Activated CD8-positive, alpha-beta memory T cell treated with anti-CD3 and anti-CD28 coated beads for 4 hours (primary cell): ENCODE measurements around the gene TAF1D.

ENCODE experiments used
- DNase-seq, 2 donors: peaks; one replicate each; pipeline ENCODE4 v3.0.0-alpha.2; 2020; ENCODE audit warnings: low read depth in 2 of 2

Gene TAF1D

DNA sequence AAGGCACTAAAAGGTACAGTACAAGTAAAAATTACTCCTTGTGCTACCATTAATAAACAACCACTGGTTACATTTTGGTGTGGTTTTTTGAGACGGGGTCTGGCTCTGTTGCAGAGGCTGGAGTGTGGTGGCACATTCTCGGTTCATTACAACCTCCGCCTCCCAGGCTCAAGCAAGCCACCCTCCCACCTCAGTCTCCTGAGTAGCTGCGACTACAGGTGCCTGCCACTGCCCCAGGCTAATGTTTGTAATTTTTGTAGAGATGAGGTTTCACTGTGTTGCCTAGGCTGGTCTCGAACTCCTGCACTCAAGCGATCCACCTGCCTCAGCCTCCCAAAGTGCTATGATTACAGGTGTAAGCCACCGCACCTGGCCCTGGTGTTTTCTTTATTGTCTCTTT, 20.8 kb downstream of the TAF1D start:
- no peak for DNase-seq

DNA sequence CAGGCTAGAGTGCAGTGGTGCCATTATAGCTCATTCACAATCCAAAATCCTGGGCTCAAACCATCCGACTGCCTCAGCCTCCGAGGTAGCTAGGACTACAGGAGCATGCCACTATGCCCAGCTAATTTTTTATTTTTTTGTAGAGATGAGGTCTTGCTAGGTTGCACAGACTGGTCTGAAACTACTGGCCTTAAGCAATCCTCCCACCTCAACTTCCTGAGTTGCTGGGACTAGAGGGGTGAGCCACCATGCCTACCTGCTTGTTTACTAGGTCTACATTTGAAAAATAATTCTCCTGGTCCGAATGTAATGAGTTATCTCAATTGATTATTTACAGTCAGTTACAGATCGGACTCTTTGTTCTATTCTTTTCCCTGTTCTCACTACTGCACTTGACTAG, 22.0 kb downstream of the TAF1D start:
- DNase-seq: no peak

DNA sequence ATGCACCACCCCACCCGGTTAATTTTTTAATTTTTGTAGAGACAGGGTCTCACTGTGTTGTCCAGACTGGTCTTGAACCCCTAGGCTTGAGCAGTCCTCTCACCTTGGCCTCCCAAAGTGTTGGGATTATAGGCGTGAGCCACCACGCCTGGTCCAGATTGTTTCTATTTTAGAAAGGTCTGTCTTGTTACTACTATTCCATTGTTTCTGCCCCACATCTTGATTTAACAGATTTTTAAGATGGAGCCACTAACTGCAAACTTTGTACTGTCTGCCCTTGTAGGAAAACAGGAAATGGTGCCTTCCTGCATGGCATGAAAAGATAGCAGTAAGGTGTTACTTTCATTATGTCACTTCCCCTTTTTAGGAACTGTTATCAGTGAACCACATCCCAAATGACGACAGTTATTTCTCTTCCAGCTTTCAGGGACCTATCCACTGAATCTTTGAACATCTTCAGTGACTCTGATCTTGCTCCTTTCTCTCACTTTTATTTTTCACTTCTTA, 23.2 kb downstream of the TAF1D start:
- no peak for DNase-seq

DNA sequence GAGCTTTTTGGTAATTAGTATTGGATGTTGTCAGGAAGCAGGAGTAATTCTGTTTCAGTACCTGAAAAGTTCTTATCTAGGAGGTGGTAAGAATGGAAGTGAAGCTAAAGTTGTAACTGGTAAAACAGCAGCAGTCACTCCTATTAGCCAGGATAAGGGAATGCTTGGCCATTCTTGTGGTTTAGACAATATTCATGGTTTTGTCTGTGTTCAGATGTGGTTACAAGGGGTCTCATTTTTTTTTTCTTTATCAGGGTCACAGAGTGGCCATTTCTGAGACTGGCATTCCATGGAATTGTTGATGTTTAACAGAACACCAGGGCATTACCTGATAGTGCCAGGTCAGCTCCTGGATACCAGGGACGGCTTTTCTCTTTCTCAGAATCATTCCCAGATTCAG, 23.8 kb downstream of the TAF1D start:
- no peak for DNase-seq

DNA sequence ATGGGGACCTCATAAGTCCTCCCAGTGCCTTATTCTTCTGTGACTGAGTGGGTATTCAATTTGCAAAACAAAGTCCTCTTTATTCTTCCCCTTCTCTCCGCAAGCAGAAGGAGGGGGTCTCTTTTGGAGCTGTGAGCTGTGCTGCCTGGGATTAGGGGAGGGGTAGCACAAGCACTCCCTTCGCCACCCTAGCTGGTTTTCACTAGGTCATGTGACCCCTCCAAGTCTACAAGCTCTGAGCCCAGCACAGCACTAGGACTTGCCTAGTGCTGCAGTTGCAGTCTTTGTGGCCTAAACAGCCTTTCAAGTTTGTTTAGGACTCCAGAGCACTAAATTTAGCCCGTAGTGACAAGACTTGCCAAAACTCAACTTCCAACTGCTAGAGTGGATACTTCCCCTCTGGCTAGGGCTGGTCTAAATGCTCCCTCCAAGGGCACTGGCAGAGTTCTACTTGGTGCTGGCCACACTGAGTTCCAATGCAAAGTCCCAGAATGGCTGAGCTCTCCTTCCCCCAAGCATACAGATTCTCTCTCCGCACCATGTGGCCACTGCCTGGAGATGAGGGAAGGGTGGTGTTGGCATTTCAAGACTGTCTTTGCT, 25.4 kb downstream of the TAF1D start:
- DNase-seq: no peak

DNA sequence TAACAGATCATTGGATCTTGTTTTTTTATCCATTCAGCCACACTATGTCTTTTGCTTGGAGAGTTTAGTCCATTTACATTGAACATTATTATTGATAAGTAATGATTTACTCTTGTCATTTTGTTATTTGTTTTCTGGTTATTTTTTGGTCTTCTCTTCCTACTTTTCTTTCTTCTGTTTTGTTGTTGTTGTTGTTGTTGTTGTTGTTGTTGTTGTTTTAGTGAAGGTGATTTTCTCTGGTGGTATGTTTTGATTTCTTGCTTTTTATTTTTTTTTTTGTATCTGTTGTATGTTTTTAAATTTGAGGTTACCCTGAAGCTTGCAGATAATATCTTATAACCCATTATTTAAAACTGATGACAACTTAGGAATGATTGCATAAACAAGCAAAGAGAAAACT, 28.6 kb downstream of the TAF1D start:
- DNase-seq: no peak

DNA sequence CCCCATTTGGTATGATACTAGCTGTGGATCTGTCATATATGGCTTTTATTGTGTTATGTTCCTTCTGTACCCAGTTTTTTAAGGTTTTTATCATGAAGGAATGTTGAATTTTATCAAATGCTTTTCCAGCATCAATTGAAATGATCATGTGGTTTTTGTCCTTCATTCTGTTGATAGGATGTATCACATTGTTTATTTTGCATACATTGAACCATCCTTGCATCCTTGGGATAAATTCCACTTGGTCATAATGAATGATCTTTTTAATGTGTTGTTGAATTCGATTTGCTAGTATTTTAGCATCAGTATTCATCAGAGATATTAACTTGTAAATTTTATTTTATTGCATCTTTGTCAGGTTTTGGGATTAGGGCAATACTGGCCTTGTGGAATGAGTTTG, 31.1 kb downstream of the TAF1D start:
- DNase-seq: no peak

DNA sequence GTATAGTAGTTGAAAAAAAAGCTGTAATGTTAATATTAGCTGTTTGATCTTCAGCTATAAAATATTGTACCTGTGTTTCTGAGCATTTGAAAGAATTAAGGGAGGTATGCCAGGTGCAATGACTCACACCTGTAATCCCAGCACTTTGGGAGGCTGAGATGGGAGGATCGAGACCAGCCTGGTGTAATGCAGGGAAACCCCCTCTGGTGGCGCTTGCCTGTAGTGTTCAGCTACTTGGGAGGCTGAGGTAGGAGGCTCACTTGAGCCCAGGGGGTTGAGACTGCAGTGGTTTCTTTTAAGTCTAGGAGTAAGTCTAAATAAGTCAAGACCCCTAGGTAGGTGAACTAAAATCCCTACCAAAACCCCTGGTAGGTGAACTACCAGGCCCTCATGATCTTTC, 37.1 kb downstream of the TAF1D start:
- no peak for DNase-seq

DNA sequence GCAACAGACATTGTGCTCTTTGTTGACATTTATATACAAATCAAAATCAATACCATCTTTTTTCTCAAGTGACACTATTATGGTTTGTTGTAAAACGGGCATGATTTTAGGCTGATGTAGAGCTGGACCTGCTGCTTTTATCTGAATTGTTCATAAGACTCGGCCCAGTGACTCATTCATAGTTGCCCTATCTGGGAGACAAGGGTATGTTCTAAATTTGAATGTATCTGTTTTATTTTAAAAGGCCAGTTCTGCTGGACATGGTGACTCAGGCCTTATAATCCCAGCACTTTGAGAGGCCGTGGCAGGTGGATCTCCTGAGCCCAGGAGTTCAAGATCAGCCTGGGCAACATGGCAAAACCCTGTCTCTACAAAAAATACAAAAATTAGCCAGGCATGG, 40.5 kb downstream of the TAF1D start:
- no peak for DNase-seq

DNA sequence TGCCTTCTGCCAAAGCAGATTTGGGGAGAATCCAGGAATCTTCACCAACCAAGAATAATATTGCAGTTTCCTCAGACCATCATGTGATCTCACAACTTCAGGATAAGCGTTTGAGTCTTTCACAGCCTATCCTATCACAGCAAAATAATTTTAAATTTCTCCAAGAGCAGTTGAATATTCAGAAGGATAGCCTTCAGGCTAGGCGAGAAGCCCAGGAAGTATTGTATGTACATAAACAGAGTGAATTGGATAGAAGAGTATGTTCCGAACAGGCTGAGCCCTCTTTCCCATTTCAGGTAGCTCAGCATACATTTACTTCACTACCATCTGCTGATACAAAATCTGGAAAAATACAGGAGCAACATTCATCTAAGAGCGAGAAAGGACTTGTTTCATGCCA, 43.7 kb downstream of the TAF1D start:
- DNase-seq: no peak

DNA sequence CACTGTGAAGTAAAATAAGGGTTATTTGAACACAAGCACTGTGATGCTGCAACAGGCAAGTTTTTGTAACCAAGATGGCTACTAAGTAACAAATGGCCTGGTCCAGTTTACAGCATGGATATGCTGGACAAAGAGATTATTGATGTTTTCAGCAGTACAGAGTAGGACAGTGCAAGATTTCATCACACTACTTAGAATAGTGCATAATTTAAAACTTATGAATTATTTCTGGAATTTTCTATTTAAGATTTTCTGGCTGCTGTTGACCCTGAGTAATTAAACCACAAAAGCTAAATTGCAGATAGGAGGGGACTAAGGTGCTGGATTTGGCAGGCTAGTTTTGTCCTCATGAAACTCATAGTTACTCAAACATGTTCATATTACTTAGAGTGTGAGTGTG, 46.7 kb downstream of the TAF1D start:
- DNase-seq: no peak

DNA sequence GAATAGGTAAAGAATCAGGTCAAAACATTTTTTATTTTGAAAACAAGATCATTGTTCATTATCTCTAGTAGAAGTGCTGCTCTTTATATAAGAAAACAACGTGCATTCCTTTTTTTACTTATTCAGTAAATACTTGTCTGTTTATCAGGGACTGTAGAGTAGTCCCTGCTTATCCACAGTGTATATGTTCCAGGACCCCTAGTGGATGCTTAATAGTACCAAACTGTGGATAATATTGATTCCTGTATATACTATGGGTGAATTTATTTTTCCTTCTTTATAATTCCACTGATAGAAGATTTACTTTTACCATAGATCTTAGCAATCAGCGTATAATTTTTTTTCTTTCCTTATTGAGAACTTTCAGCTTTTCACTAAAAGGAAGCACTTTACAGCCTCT, 47.2 kb downstream of the TAF1D start:
- DNase-seq: no peak

DNA sequence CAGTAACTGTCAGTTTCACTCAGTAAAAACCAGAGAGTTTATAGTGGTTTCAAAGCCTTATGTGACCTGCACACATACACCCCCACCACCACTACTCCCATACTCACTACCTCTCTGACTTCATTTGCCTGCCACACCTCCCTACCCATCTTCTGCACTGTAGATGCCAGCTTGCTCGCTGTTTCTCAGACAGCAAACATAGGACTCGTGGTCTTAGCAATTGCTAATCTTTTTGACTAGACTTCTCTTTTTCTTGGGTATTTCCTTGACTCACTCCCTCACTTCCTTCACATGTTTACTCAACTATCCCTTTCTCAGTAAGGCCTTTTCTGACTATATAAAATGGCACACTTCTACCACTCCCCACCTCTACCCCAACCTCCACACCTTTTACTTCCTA, 52.1 kb downstream of the TAF1D start:
- no peak for DNase-seq

DNA sequence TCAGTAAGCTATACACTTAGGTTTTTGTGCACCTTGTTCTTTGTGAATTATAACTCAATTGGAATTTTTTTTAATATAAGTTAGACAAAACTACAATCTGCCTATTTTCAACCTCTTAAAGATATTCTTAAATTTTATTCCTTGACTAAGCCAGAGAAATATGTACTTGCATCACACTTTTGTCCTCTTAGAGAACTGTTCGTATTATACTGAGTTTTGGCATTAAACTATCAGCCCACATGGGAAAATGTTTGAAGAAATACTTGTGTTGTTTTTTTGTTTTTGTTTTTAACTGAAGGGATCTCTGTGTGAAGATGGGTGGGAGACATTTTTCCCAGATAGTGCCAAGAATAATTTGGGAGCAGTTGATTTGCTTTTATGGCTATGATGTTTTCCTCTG, 54.5 kb downstream of the TAF1D start:
- no peak for DNase-seq

DNA sequence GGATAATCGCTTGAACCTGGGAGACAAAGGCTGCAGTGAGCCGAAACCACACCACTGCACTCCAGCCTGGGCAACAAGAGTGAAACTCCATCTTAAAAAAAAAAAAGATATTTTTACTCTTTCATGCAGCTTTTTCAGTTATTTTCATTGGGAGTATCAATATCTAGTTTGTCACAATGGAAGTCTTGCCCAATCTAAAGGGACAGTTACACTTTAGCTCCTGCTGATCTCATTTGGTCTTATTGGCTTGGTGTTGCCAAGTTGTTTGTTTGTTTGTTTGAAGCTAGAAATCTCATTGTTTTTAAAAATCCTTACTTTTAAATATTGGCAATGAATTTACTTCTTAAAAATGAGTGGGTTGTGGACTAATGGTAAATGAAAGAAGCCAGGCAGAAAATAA, 55.1 kb downstream of the TAF1D start:
- DNase-seq: no peak
